Dermis lymphatic vessel endothelial cell (primary cell): ENCODE measurements around the gene SIGLEC15. TPM values are rescaled to one million over a fixed set of nuclear protein-coding genes. Genes with fewer than 3 reads are reported as not detected.

Experiments
- total RNA-seq: library from RNA; depleted of rRNA; stranded (reverse); fragments of >200 nt; gene quantifications from 2 replicates; pipeline ENCODE4 v1.2.1, GENCODE V29; 2014

Gene SIGLEC15
- not detected in 2 replicates for total RNA-seq

GRCh38 chr18:45825258-45826044 is at the start of gene SIGLEC15:
SIGLEC15 (plus strand) TSS chr18:45825675; CDS start chr18:45825729, 54 bp downstream.

Other genes with a start within 250 kb of the SIGLEC15 start
- gene SLC14A2, start 210.2 kb upstream of the SIGLEC15 start, total RNA-seq = not detected in 2 replicates
- not detected in 2 replicates for gene SLC14A1, start 101.5 kb upstream of the SIGLEC15 start, total RNA-seq
- gene EPG5, start 141.7 kb downstream of the SIGLEC15 start, total RNA-seq = 9.4 and 14.8 TPM in 2 replicates
- 0.22 and 0.95 TPM in 2 replicates for gene PSTPIP2, start 246.6 kb downstream of the SIGLEC15 start, total RNA-seq